T-helper 22 cell (primary cell): ENCODE measurements around the gene PCDHA4.
"Not testable (repeated sequence)": the region's sequence is repeated elsewhere in the genome, so short reads cannot be mapped to it uniquely, and the experiment has no call there.

Source experiments
- DNase-seq: peaks from one replicate; pipeline ENCODE4 v3.0.0-alpha.2; 2020; ENCODE audit warnings: low read depth

Gene PCDHA4

DNA sequence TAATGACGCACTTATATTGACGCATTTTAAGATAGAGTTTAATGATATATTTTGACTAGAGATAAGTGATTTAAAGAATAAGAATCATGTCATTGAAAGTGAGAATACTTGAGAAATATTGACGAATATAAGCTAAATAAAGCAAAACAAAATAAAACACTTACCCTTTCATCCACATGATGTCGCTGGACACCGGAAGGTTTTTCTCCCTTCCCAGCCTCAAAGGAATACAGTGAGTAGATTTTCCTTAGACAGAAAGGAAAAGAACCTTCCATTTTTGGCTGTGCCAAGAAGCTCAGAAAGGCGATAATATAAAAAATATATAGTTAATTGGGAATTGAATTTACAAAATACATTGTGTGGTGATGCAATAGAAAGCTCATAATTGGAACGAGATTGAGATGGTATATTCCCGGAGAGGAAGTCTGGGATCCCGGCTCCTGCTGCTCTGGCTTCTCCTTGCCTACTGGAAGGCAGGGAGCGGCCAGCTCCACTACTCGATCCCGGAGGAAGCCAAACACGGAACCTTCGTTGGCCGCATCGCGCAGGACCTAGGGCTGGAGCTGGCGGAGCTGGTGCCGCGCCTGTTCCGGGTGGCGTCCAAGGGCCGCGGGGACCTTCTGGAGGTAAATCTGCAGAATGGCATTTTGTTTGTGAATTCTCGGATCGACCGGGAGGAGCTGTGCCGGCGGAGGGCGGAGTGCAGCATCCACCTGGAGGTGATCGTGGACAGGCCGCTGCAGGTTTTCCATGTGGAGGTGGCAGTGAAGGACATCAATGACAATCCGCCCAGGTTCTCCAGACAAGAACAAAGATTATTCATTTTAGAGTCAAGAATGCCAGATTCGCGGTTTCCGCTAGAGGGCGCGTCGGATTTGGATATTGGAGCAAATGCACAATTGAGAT, 14.8 kb downstream of the PCDHA4 start, which contains the start of gene PCDHA5:
Gene PCDHA5, plus strand, starts transcription at position 239 of the 906 bp plus-strand sequence.
- no peak for DNase-seq

DNA sequence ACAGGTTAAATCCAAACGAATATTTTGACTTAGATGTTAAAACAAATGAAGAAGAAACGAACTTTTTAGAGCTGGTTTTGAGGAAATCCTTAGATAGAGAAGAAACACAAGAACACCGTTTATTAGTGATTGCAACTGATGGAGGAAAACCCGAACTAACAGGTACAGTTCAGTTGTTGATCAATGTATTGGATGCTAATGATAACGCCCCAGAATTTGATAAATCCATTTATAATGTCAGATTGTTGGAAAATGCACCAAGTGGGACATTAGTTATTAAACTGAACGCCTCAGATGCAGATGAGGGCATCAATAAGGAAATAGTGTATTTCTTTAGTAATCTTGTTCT, 15.4 kb downstream of the PCDHA4 start:
- no peak for DNase-seq

DNA sequence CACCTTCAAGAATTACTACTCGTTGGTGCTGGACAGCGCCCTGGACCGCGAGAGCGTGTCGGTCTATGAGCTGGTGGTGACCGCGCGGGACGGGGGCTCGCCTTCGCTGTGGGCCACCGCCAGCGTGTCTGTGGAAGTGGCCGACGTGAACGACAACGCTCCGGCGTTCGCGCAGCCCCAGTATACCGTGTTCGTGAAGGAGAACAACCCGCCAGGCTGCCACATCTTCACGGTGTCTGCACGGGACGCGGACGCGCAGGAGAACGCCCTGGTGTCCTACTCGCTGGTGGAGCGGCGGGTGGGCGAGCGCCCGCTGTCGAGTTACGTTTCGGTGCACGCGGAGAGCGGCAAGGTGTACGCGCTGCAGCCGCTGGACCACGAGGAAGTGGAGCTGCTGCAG, 16.1 kb downstream of the PCDHA4 start:
- not testable (repeated sequence) for DNase-seq

DNA sequence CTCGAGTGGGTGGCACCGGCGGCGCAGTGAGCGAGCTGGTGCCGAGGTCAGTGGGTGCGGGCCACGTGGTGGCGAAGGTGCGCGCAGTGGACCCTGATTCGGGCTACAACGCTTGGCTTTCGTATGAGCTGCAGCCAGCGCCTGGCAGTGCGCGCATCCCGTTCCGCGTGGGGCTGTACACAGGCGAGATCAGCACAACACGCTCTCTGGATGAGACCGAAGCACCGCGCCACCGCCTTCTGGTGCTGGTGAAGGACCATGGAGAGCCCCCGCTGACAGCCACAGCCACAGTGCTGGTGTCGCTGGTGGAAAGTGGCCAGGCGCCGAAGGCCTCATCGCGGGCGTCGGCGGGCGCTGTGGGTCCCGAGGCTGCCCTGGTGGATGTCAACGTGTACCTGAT, 16.6 kb downstream of the PCDHA4 start:
- DNase-seq, result no peak

DNA sequence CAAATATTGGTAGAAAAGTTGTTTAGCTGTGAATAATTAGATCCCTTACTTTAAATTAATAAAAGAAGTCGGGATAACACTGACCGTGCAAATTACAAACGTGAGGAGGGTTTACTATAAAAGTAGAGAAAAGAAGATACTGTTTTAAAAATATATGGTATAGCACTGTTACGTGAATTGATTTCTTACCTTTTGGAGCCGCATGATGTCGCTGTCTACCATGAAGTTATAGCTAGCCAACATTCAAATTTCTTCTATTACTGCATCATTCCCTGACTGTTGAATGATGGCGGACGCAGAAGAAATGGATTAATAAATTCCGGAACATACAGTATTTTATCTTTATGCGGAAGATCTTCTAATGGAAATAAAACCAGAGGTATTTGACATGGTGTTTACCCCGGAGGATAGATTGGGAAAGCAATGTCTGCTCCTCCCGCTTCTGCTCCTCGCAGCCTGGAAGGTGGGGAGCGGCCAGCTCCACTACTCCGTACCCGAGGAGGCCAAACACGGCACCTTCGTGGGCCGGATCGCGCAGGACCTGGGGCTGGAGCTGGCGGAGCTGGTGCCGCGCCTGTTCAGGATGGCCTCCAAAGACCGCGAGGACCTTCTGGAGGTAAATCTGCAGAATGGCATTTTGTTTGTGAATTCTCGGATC, 21.0 kb downstream of the PCDHA4 start, which contains the start of gene PCDHA6:
Gene PCDHA6, plus strand, starts transcription at position 257 of the 658 bp plus-strand sequence. Its CDS starts 132 bp downstream, at position 389.
- no peak for DNase-seq

DNA sequence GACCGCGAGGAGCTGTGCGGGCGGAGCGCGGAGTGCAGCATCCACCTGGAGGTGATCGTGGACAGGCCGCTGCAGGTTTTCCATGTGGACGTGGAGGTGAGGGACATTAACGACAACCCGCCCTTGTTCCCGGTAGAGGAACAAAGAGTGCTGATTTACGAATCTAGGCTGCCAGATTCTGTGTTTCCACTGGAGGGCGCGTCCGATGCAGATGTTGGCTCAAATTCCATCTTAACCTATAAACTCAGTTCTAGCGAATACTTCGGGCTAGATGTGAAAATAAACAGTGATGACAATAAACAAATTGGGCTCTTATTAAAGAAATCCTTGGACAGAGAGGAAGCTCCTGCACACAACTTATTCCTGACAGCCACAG, 21.5 kb downstream of the PCDHA4 start:
- no peak for DNase-seq

DNA sequence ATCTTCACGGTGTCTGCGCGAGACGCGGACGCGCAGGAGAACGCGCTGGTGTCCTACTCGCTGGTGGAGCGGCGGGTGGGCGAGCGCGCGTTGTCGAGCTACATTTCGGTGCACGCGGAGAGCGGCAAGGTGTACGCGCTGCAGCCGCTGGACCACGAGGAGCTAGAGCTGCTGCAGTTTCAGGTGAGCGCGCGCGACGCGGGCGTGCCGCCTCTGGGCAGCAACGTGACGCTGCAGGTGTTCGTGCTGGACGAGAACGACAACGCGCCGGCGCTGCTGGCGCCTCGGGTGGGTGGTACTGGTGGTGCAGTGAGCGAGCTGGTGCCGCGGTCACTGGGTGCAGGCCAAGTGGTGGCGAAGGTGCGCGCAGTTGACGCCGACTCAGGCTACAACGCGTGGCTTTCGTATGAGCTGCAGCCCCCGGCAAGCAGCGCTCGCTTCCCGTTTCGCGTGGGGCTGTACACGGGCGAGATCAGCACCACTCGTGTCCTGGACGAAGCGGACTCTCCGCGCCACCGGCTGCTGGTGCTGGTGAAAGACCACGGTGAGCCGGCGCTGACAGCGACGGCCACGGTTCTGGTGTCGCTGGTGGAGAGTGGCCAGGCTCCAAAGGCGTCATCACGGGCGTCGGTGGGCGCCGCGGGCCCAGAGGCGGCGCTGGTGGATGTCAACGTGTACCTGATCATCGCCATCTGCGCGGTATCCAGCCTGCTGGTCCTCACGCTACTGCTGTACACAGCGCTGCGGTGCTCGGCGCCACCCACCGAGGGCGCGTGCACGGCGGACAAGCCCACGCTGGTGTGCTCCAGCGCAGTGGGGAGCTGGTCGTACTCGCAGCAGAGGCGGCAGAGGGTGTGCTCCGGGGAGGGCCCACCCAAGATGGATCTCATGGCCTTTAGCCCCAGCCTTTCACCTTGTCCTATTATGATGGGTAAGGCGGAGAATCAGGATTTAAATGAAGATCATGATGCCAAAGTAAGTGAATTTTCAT, 22.9 kb downstream of the PCDHA4 start:
- DNase-seq, result not testable (repeated sequence)

DNA sequence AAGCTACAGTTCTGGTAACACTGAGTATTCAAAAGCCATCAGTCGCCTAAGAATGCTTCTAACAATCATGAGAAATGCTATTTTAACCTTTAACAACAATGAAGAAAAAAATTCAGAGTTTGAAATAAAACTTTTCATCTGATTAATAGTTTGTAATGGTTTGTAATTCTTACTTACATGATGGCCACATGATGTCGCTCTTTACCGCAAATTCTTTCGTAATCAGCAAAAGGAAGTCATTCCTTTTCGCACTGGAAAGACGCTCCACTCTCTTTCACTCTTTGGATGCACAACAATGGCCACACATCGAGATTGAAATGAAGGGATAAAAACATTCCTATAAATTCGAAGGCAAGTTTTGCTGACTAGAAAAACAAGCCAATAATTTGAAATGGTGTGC, 27.1 kb downstream of the PCDHA4 start, which contains the start of gene PCDHA7:
Gene PCDHA7, plus strand, starts transcription at position 277 of the 400 bp plus-strand sequence. Its CDS starts 115 bp downstream, at position 392.
- DNase-seq, result no peak

DNA sequence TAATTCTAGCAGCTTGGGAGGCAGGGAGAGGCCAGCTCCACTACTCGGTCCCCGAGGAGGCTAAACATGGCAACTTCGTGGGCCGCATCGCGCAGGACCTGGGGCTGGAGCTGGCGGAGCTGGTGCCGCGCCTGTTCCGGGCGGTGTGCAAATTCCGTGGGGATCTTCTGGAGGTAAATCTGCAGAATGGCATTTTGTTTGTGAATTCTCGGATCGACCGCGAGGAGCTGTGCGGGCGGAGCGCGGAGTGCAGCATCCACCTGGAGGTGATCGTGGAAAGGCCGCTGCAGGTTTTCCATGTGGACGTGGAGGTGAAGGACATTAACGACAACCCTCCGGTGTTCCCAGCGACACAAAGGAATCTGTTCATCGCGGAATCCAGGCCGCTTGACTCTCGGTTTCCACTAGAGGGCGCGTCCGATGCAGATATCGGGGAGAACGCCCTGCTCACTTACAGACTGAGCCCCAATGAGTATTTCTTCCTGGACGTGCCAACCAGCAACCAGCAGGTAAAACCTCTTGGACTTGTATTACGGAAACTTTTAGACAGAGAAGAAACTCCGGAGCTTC, 27.7 kb downstream of the PCDHA4 start:
- DNase-seq, result not testable (repeated sequence)

DNA sequence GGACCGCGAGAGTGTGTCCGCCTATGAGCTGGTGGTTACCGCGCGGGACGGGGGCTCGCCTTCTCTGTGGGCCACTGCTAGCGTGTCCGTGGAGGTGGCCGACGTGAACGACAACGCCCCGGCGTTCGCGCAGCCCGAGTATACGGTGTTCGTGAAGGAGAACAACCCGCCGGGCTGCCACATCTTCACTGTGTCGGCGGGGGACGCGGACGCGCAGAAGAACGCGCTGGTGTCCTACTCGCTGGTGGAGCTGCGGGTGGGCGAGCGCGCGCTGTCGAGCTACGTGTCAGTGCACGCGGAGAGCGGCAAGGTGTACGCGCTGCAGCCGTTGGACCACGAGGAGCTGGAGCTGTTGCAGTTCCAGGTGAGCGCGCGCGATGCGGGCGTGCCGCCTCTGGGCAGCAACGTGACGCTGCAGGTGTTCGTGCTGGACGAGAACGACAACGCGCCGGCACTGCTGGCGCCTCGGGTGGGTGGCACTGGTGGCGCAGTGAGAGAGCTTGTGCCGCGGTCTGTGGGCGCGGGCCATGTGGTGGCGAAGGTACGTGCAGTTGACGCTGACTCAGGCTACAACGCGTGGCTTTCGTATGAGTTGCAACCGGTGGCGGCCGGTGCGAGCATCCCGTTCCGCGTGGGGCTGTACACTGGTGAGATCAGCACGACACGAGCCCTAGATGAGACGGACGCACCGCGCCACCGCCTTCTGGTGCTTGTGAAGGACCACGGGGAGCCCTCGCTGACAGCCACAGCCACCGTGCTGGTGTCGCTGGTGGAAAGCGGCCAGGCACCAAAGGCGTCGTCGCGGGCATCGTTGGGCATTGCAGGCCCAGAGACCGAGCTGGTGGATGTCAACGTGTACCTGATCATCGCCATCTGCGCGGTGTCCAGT, 29.0 kb downstream of the PCDHA4 start:
- DNase-seq, result no peak

DNA sequence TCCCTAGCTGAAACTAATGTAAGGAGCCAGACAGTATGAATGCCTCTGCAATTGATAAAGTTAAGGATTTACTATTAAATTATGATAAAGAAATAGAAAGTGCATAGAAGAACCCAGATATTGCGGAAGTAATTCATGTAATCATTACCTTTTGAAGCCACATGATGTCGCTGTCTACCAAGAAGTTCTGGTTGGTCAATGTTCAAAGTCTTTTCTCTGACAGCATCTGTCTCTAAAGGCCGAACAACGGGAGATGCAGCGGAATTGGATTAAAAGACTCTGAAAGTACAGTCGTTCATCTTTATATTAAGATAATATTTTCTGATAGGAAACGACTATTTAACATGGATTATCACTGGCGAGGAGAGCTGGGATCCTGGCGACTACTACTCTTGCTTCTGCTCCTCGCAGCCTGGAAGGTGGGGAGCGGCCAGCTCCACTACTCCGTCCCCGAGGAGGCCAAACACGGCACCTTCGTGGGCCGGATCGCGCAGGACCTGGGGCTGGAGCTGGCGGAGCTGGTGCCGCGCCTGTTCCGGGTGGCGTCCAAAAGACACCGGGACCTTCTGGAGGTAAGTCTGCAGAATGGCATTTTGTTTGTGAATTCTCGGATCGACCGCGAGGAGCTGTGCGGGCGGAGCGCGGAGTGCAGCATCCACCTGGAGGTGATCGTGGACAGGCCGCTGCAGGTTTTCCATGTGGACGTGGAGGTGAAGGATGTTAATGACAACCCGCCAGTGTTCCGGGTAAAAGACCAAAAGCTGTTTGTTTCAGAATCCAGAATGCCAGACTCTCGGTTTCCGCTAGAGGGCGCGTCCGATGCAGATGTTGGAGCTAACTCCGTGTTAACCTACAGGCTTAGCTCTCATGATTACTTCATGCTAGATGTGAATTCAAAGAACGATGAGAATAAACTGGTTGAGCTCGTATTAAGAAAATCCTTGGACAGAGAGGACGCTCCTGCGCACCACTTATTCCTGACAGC, 34.4 kb downstream of the PCDHA4 start, which contains the start of gene PCDHA8:
Gene PCDHA8, plus strand, starts transcription at position 210 of the 985 bp plus-strand sequence. Its CDS starts 135 bp downstream, at position 345.
- no peak for DNase-seq

DNA sequence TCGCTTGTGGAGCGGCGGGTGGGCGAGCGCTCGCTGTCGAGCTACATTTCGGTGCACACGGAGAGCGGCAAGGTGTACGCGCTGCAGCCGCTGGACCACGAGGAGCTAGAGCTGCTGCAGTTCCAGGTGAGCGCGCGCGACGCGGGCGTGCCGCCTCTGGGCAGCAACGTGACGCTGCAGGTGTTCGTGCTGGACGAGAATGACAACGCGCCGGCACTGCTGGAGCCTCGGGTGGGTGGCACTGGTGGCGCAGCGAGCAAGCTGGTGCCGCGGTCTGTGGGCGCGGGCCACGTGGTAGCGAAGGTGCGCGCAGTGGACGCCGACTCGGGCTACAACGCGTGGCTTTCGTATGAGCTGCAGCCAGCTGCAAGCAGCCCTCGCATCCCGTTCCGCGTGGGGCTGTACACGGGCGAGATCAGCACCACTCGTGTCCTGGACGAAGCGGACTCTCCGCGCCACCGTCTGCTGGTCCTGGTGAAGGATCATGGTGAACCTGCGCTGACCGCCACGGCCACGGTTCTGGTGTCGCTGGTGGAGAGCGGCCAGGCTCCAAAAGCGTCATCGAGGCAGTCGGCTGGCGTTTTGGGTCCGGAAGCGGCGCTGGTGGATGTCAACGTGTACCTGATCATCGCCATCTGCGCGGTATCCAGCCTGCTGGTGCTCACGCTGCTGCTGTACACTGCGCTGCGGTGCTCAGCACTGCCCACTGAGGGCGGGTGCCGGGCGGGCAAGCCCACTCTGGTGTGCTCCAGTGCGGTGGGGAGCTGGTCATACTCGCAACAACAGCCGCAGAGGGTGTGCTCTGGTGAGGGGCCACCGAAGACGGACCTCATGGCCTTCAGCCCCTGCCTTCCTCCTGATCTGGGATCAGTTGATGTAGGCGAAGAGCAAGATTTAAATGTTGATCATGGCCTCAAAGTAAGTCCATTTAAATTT, 36.2 kb downstream of the PCDHA4 start:
- no peak for DNase-seq

DNA sequence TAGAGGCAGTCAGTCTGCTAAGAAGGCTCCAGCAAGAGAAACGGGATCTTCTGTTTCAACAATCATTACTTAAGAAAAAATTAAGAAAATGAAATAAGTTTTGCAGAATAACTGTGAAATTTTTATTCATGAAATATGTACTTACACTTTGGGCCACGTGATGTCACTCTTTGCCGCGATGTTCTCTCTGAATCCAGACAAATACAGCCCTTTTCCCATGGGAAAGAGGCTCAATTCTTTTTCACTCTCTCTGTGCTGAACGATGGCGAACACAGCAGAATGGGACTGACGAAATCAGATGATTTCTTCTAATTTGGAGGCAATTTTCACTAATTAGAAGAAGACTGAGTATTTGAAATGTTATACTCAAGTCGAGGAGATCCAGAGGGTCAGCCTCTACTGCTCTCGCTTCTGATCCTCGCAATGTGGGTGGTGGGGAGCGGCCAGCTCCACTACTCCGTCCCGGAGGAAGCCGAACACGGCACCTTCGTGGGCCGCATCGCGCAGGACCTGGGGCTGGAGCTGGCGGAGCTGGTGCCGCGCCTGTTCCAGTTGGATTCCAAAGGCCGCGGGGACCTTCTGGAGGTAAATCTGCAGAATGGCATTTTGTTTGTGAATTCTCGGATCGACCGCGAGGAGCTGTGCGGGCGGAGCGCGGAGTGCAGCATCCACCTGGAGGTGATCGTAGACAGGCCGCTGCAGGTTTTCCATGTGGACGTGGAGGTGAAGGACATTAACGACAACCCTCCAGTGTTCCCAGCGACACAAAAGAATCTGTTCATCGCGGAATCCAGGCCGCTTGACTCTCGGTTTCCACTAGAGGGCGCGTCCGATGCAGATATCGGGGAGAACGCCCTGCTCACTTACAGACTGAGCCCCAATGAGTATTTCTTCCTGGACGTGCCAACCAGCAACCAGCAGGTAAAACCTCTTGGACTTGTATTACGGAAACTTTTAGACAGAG, 41.6 kb downstream of the PCDHA4 start, which contains the start of gene PCDHA9:
Gene PCDHA9, plus strand, starts transcription at position 244 of the 964 bp plus-strand sequence. Its CDS starts 114 bp downstream, at position 358.
- not testable (repeated sequence) for DNase-seq

DNA sequence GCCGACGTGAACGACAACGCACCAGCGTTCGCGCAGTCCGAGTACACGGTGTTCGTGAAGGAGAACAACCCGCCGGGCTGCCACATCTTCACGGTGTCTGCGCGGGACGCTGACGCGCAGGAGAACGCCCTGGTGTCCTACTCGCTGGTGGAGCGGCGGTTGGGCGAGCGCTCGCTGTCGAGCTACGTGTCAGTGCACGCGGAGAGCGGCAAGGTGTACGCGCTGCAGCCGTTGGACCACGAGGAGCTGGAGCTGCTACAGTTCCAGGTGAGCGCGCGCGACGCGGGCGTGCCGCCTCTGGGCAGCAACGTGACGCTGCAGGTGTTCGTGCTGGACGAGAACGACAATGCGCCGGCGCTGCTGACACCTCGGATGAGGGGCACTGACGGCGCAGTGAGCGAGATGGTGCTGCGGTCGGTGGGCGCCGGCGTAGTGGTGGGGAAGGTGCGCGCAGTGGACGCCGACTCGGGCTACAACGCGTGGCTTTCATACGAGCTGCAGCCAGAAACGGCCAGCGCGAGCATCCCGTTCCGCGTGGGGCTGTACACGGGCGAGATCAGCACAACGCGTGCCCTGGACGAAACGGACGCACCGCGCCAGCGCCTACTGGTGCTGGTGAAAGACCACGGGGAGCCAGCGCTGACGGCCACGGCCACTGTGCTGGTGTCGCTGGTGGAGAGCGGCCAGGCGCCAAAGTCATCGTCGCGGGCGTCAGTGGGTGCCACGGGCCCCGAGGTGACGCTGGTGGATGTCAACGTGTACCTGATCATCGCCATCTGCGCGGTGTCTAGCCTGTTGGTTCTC, 43.2 kb downstream of the PCDHA4 start:
- not testable (repeated sequence) for DNase-seq

DNA sequence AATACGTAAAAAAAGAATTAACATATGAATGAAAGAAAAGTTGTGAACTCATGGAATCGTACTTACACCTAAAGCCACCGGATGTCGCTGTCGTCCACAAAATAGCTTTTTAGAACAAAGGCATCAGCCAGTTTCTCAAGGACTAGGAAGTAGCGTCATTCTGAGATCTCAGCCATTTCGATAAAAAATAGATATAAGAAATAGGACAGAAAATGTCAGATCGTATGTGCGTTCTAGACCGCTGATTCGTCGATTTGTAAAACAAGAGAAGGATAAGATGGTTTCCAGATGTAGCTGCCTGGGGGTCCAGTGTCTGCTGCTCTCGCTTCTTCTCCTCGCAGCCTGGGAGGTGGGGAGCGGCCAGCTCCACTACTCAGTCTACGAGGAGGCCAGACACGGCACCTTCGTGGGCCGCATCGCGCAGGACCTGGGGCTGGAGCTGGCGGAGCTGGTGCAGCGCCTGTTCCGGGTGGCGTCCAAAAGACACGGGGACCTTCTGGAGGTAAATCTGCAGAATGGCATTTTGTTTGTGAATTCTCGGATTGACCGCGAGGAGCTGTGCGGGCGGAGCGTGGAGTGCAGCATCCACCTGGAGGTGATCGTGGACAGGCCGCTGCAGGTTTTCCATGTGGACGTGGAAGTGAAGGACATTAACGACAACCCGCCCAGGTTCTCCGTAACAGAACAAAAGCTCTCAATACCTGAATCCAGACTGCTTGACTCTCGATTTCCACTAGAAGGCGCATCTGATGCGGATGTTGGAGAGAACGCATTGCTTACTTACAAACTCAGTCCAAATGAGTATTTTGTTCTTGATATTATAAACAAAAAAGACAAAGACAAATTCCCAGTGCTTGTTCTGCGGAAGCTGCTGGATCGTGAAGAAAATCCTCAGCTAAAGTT, 49.2 kb downstream of the PCDHA4 start, which contains the start of gene PCDHA10:
Gene PCDHA10, plus strand, starts transcription at position 126 of the 903 bp plus-strand sequence. Its CDS starts 152 bp downstream, at position 278.
- DNase-seq, result no peak
